ENCODE results near the gene ZNF536. TPM values are rescaled to one million over a fixed set of nuclear protein-coding genes. Genes with fewer than 3 reads are reported as not detected.

Gene ZNF536
- total and polyA plus RNA-seq, 7 donors: under 0.01 to 8.9 (median 3.8) TPM

DNA sequence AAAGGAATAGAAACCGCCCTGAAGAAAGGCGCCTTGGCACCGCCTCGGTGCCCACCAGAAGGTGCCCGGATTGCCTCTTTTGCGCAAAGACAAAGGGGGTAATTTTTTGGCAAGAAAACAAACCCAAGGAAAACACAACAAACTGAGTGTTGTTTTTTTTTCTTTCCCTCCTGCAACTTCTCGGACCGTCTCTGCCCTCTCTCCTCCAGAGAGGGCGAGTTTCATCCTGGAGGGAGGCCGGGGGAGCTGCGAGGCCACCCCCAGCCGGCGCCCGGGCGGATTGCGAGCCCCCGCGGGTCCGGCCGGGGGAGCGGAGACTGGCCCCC lies 2.3 kb downstream of the ZNF536 start:
- 9 to 13% methylated on average over 21 of the region's 21 CpGs for WGBS, 2 donors
- no peak for TF ChIP-seq EP300 (IDR thresholded peaks at IDR 0.05)
- no peak for TF ChIP-seq POLR2AphosphoS5 (IDR thresholded peaks at IDR 0.05)
- TF ChIP-seq, protein P1, sequence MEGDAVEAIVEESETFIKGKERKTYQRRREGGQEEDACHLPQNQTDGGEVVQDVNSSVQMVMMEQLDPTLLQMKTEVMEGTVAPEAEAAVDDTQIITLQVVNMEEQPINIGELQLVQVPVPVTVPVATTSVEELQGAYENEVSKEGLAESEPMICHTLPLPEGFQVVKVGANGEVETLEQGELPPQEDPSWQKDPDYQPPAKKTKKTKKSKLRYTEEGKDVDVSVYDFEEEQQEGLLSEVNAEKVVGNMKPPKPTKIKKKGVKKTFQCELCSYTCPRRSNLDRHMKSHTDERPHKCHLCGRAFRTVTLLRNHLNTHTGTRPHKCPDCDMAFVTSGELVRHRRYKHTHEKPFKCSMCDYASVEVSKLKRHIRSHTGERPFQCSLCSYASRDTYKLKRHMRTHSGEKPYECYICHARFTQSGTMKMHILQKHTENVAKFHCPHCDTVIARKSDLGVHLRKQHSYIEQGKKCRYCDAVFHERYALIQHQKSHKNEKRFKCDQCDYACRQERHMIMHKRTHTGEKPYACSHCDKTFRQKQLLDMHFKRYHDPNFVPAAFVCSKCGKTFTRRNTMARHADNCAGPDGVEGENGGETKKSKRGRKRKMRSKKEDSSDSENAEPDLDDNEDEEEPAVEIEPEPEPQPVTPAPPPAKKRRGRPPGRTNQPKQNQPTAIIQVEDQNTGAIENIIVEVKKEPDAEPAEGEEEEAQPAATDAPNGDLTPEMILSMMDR (IDR thresholded peaks at IDR 0.05): no peak
- TF ChIP-seq POLR2A (IDR thresholded peaks at IDR 0.05): no peak
- intact Hi-C loops (cut with DNase I): no loop called here
- DNase-seq: no peak
- no peaks in the 10 kb centered on the region for H3K36me3 ChIP-seq
- H3K27ac ChIP-seq: no peak overlapping the region
- H3K4me3 ChIP-seq: peak overlapping the region in 3 of 4 donors; percentile 25 to 26 (median 25)
- peaks cover 14 to 65% (median 29%) of the 10 kb centered on the region in 3 donors for H3K27me3 ChIP-seq
- no peaks in the 10 kb centered on the region for H3K4me1 ChIP-seq
- H3K9me3 ChIP-seq: no peaks in the 10 kb centered on the region

DNA sequence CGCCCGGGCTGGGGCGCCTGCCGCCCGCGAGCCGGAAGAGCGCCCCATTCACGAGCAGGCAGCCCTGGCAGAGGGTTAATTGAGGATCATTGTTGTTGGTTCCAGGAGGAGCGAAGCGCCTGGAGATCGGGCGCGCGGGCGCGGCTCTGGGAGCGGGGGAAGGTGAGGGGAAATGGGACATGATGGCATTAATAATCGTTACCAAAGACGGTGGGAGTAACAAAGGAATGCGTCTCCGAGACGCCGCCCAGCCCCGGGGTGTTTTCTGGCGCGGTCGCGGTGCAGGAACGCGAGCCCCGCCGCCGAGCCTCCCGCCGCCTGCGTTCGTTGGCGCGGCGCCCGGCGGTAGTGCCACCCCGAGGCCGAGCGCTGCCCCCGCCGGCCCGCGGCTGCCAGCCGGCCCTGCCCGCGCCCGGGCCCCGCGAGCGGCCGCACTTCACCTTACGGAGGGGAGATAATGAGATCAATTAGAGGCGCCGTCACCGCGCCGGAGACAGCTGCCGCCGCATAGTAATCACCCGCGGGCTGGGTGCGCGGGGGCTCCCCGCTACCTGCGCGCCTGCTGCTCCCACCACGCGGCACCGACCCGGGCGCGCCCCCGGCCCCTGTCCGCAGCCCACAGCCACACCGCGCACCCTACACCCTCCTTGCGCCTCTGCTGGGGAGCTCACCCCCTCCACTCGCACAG lies 2.8 kb downstream of the ZNF536 start:
- H3K27ac ChIP-seq: no peak overlapping the region
- intact Hi-C loops (cut with DNase I): no loop called here
- peaks cover 14 to 65% (median 29%) of the 10 kb centered on the region in 3 donors for H3K27me3 ChIP-seq
- DNase-seq: no peak
- peak overlapping the region in 3 of 4 donors; percentile 25 to 26 (median 25) for H3K4me3 ChIP-seq
- no peaks in the 10 kb centered on the region for H3K36me3 ChIP-seq
- 4 to 6% methylated on average over 85 of the region's 85 CpGs for WGBS, 2 donors
- H3K4me1 ChIP-seq: no peaks in the 10 kb centered on the region
- H3K9me3 ChIP-seq: no peaks in the 10 kb centered on the region
- no peak for TF ChIP-seq POLR2AphosphoS5 (IDR thresholded peaks at IDR 0.05)
- no peak for TF ChIP-seq EP300 (IDR thresholded peaks at IDR 0.05)
- TF ChIP-seq, protein P1 (IDR thresholded peaks at IDR 0.05): no peak
- TF ChIP-seq POLR2A (IDR thresholded peaks at IDR 0.05): no peak

DNA sequence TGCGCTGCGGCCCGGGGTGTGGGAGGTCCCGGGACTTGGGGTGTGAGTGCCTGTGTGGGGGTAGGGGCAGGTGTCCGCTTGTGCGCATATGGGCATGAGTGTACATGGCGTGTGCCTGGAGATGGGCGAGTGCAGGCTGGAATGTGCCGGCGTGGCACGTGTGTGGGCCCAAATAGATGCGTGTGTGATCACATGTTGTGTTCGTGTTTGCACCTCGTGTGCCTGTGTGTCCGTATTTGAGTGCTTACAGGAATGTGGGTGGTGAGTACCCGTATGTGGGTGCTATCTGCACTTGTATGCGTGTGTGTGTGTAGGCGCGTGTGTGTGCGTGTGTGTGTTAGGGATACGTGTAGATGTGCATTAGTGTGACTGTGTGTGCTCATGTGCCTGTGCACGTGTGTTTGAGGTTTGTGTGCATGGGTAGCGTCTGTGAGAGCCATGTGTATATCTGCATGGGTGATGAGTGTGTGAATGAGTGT lies 3.4 kb downstream of the ZNF536 start:
- no peak for DNase-seq
- Histone ChIP-seq H3K27ac (no peak overlapping the region), H3K4me3 (no peak overlapping the region), H3K36me3 (no peaks in the 10 kb centered on the region), H3K27me3 (peaks cover 14 to 60% (median 29%) of the 10 kb centered on the region in 3 donors), H3K4me1 (no peaks in the 10 kb centered on the region), H3K9me3 (no peaks in the 10 kb centered on the region)
- 63 to 71% methylated on average over 23 of the region's 23 CpGs for WGBS, 2 donors
- TF ChIP-seq POLR2AphosphoS5 (IDR thresholded peaks at IDR 0.05) (no peak), POLR2A (IDR thresholded peaks at IDR 0.05) (no peak), EP300 (IDR thresholded peaks at IDR 0.05) (no peak)
- TF ChIP-seq, protein P1 (IDR thresholded peaks at IDR 0.05): no peak
- intact Hi-C loops (cut with DNase I): no loop called here

DNA sequence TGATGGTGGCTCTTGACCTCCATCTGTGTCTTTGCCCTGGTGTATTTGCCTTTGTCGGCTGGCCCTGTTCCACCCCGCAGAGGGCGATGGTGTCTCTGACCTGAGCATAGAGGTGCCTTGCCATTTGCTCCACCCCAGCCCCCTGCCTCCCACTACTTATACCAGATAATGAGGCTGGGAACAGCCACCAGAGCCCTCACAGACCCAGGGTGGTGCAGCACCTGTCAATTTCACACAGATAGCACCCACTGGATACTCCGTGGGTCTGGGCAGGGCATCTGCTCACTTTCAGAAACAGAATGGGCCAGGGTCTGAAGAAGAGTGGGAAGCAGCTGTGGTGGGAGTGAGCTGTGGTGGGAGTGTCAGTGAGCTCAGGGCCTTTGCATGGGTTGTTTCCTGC lies 4.1 kb downstream of the ZNF536 start:
- TF ChIP-seq POLR2A (IDR thresholded peaks at IDR 0.05): no peak
- 58 to 68% methylated on average over 4 of the region's 4 CpGs for WGBS, 2 donors
- Histone ChIP-seq H3K27ac (no peak overlapping the region), H3K36me3 (no peaks in the 10 kb centered on the region), H3K27me3 (peaks cover 14 to 58% (median 29%) of the 10 kb centered on the region in 3 donors), H3K4me1 (no peaks in the 10 kb centered on the region), H3K4me3 (no peak overlapping the region), H3K9me3 (no peaks in the 10 kb centered on the region)
- no peak for DNase-seq
- intact Hi-C loops (cut with DNase I): no loop called here

DNA sequence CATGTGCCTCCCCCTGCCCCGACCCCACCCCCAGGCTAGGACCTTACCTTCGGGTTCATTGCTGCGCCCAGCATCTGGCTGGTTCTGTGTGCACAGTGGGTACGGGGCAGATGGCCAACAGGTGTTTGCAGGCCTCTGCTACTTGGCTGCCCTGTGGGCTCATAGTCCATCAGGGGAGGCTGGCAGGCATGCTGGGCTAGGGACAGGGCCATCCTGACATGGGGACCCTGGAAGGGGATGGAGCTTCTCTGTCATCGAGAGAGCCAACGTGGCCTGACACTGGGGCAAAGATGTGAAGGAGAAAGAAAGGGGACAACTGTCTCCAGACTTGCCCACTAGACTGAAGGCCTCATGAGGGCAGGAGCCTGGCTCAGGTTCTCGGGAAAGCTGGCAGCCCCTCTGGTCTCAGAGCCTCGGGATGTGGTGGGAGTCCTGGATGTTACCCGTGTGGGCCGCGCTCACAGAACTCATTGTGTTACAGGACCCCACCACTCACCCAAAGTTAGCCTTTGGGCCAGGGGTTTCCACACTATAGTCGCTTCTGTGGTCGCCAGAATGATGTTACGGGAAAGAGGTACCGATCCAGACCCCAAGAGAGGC lies 4.7 kb downstream of the ZNF536 start:
- Histone ChIP-seq H3K27ac (no peak overlapping the region), H3K36me3 (no peaks in the 10 kb centered on the region), H3K9me3 (no peaks in the 10 kb centered on the region), H3K4me1 (no peaks in the 10 kb centered on the region), H3K27me3 (peaks cover 14 to 58% (median 29%) of the 10 kb centered on the region in 3 donors), H3K4me3 (no peak overlapping the region)
- TF ChIP-seq EP300 (IDR thresholded peaks at IDR 0.05): no peak
- TF ChIP-seq POLR2A (IDR thresholded peaks at IDR 0.05): no peak
- TF ChIP-seq, protein P1 (IDR thresholded peaks at IDR 0.05): no peak
- intact Hi-C loops (cut with DNase I): no loop called here
- WGBS, 2 donors: 90 to 94% methylated on average over 15 of the region's 15 CpGs
- peak; percentile 28 for DNase-seq

All from sigmoid colon (tissue), 7 donors.